HepG2 (cell line): ENCODE measurements around the gene TTLL4. TPM values are rescaled to one million over a fixed set of nuclear protein-coding genes. Genes with fewer than 3 reads are reported as not detected.

ENCODE experiments used
- ADNP ChIP-seq: sonication (generic); formaldehyde crosslinking; IDR thresholded peaks from 2 replicates; pipeline ENCODE4 v1.4.0; 2020; ENCODE audit warnings: missing genetic modification reagents
- EZH2 ChIP-seq: conservative IDR thresholded peaks from 2 replicates; pipeline ENCODE4 v1.6.1; 2012; ENCODE audit warnings: mild to moderate bottlenecking, low read depth, low read length, moderate library complexity
- FOXC1 ChIP-seq: sonication (generic); formaldehyde crosslinking; IDR thresholded peaks from 2 replicates; pipeline ENCODE4 v1.8.0; 2022; ENCODE audit warnings: mild to moderate bottlenecking, missing genetic modification reagents, borderline replicate concordance
- ISX ChIP-seq: sonication (generic); formaldehyde crosslinking; conservative IDR thresholded peaks from 2 replicates; pipeline ENCODE4 v1.5.0; 2020; ENCODE audit warnings: missing genetic modification reagents
- KDM2A ChIP-seq: sonication (generic); formaldehyde crosslinking; IDR thresholded peaks from 2 replicates; pipeline ENCODE4 v1.4.0; 2020; ENCODE audit warnings: low read depth, missing genetic modification reagents, borderline replicate concordance
- LCORL ChIP-seq, 2 experiments: fragments of 450-650 bp in 1 of 2; sonication (generic) in 1 of 2; formaldehyde crosslinking in 1 of 2; IDR thresholded peaks; 2 replicates each; pipeline versions ENCODE4 v1.5.0 to v1.6.1; 2017 to 2020; ENCODE audit warnings: antibody characterized with exemption in 1 of 2, missing genetic modification reagents in 1 of 2
- NFYC ChIP-seq: IDR thresholded peaks from 2 replicates; pipeline ENCODE4 v1.6.1; 2016; ENCODE audit warnings: missing genetic modification reagents, missing compliant biosample characterization
- POLR2A ChIP-seq, 2 experiments: IDR thresholded peaks; 2 replicates each; pipeline ENCODE4 v1.6.1; 2011; ENCODE audit warnings: low read depth in 2 of 2, low read length in 2 of 2, mild to moderate bottlenecking in 1 of 2, moderate library complexity in 1 of 2; ENCODE audit not compliant: insufficient read depth in 1 of 2
- SNAPC2 ChIP-seq: sonication (generic); formaldehyde crosslinking; IDR thresholded peaks from 2 replicates; pipeline ENCODE4 v1.8.1; 2022; ENCODE audit warnings: mild to moderate bottlenecking, missing genetic modification reagents
- SYNCRIP ChIP-seq: fragments of 200-400 bp; formaldehyde crosslinking; IDR thresholded peaks from 2 replicates; pipeline ENCODE4 v1.6.1; 2018; ENCODE audit warnings: mild to moderate bottlenecking, low read depth, low read length; ENCODE audit not compliant: insufficient read depth
- WIZ ChIP-seq: sonication (generic); formaldehyde crosslinking; IDR thresholded peaks from 2 replicates; pipeline ENCODE4 v1.5.1; 2020; ENCODE audit warnings: mild to moderate bottlenecking, missing genetic modification reagents
- ZBTB21 ChIP-seq: sonication (generic); formaldehyde crosslinking; IDR thresholded peaks from 2 replicates; pipeline ENCODE4 v1.4.0; 2020; ENCODE audit warnings: missing genetic modification reagents
- ZFX ChIP-seq: sonication (generic); formaldehyde crosslinking; IDR thresholded peaks from 2 replicates; pipeline ENCODE4 v1.4.0; 2020; ENCODE audit warnings: mild to moderate bottlenecking, low read depth, missing genetic modification reagents, moderate library complexity
- ZNF337 ChIP-seq: sonication (generic); formaldehyde crosslinking; IDR thresholded peaks from 2 replicates; pipeline ENCODE4 v1.5.1; 2020; ENCODE audit warnings: missing genetic modification reagents, low read depth, mild to moderate bottlenecking, borderline replicate concordance
- ZNF782 ChIP-seq: sonication (generic); formaldehyde crosslinking; IDR thresholded peaks from 2 replicates; pipeline ENCODE4 v1.4.0; 2020; ENCODE audit warnings: missing genetic modification reagents, mild to moderate bottlenecking, borderline replicate concordance
- polyA plus RNA-seq, 8 experiments: library from polyadenylated mRNA; depleted of rRNA in 3 of 8; stranded (reverse) in 7 of 8; unstranded in 1 of 8; fragments of >200 nt; fragmentation: Illumina TruSeq in 4 of 8; extraction: Trizol in 4 of 8; gene quantifications; 2 replicates each; pipeline versions ENCODE4 v1.2.1 to v1.2.3, GENCODE V29; 2011 to 2016; ENCODE audit warnings: low read depth in 4 of 8, missing spikeins in 1 of 8, mixed read lengths in 1 of 8; ENCODE audit not compliant: insufficient read depth in 1 of 8
- total RNA-seq, 5 experiments: library from RNA; depleted of rRNA; stranded (reverse); fragments of >200 nt; fragmentation: Illumina TruSeq; extraction: Trizol; gene quantifications; 2 replicates each; pipeline ENCODE4 v1.2.3, GENCODE V29; 2016; ENCODE audit warnings: low read depth in 1 of 5
- TF ChIP-seq, protein P1 (sequence below): sonication (generic); formaldehyde crosslinking; IDR thresholded peaks from 2 replicates; pipeline ENCODE4 v1.9.0; 2021; ENCODE audit warnings: mild to moderate bottlenecking, missing genetic modification reagents
- TF ChIP-seq, protein P2 (sequence below): sonication (generic); formaldehyde crosslinking; IDR thresholded peaks from 2 replicates; pipeline ENCODE4 v1.4.0; 2020; ENCODE audit warnings: mild to moderate bottlenecking, missing genetic modification reagents, borderline replicate concordance
- TF ChIP-seq, protein P3 (sequence below): sonication (generic); formaldehyde crosslinking; IDR thresholded peaks from 2 replicates; pipeline ENCODE4 v1.9.0; 2021; ENCODE audit warnings: missing genetic modification reagents, borderline replicate concordance

The TTLL4 gene
- total and polyA plus RNA-seq, 2 of the 13 experiments (the other 11 are each of a cell fraction or from before 2014, with no cell fraction given): 77.5 to 84.6 TPM

DNA sequence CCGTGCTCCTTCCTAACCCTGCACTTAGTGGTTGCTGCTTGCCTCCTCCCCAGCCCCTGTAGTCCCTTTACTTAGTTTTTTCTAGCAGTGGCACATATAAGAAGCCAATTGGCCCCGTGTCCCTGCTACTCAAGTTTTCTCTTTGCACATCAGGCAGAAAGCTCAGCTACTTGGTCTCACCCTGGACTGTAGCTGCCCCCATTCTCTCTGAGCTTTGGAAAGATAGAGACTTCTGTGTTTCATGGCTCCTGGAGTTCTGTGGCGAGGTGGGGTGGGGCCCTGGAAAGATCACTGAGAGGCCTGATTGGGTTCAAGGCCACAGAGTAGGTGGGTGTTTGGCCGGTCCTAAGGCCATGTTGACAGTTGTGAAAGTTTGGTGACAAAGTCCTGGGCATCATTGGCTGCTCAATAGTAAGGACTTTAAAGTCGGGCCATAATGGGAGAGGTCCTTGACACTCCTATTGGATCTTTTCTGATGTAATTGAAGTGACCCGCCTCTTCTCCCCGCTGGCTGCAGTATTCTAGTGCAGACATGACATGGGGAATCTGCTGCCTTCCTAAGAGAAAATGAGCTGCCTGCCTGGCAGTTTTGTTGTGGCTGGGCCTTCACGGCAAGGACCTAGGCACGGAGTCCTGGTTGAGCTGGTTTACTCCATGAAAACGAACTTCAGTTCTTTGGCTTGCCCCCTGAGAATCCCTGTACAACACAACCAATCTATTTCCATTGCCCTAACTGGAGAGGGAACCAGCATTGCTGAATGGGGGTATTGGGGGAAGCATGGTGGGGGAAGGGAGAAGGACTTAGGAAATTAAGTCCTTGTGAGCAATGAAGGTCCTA lies 45.2 kb downstream of the TTLL4 start (continued):
- peak; percentile 93 for TF ChIP-seq LCORL (IDR thresholded peaks at IDR 0.05)
- TF ChIP-seq LCORL (CRISPR knock-in tag; IDR thresholded peaks at IDR 0.05): peak; percentile 97
- peak; percentile 80 for TF ChIP-seq ZFX (CRISPR knock-in tag)
- TF ChIP-seq, protein P1, sequence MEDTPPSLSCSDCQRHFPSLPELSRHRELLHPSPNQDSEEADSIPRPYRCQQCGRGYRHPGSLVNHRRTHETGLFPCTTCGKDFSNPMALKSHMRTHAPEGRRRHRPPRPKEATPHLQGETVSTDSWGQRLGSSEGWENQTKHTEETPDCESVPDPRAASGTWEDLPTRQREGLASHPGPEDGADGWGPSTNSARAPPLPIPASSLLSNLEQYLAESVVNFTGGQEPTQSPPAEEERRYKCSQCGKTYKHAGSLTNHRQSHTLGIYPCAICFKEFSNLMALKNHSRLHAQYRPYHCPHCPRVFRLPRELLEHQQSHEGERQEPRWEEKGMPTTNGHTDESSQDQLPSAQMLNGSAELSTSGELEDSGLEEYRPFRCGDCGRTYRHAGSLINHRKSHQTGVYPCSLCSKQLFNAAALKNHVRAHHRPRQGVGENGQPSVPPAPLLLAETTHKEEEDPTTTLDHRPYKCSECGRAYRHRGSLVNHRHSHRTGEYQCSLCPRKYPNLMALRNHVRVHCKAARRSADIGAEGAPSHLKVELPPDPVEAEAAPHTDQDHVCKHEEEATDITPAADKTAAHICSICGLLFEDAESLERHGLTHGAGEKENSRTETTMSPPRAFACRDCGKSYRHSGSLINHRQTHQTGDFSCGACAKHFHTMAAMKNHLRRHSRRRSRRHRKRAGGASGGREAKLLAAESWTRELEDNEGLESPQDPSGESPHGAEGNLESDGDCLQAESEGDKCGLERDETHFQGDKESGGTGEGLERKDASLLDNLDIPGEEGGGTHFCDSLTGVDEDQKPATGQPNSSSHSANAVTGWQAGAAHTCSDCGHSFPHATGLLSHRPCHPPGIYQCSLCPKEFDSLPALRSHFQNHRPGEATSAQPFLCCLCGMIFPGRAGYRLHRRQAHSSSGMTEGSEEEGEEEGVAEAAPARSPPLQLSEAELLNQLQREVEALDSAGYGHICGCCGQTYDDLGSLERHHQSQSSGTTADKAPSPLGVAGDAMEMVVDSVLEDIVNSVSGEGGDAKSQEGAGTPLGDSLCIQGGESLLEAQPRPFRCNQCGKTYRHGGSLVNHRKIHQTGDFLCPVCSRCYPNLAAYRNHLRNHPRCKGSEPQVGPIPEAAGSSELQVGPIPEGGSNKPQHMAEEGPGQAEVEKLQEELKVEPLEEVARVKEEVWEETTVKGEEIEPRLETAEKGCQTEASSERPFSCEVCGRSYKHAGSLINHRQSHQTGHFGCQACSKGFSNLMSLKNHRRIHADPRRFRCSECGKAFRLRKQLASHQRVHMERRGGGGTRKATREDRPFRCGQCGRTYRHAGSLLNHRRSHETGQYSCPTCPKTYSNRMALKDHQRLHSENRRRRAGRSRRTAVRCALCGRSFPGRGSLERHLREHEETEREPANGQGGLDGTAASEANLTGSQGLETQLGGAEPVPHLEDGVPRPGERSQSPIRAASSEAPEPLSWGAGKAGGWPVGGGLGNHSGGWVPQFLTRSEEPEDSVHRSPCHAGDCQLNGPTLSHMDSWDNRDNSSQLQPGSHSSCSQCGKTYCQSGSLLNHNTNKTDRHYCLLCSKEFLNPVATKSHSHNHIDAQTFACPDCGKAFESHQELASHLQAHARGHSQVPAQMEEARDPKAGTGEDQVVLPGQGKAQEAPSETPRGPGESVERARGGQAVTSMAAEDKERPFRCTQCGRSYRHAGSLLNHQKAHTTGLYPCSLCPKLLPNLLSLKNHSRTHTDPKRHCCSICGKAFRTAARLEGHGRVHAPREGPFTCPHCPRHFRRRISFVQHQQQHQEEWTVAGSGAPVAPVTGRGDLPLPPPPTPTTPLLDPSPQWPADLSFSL (CRISPR knock-in tag): no peak
- TF ChIP-seq, protein P2, sequence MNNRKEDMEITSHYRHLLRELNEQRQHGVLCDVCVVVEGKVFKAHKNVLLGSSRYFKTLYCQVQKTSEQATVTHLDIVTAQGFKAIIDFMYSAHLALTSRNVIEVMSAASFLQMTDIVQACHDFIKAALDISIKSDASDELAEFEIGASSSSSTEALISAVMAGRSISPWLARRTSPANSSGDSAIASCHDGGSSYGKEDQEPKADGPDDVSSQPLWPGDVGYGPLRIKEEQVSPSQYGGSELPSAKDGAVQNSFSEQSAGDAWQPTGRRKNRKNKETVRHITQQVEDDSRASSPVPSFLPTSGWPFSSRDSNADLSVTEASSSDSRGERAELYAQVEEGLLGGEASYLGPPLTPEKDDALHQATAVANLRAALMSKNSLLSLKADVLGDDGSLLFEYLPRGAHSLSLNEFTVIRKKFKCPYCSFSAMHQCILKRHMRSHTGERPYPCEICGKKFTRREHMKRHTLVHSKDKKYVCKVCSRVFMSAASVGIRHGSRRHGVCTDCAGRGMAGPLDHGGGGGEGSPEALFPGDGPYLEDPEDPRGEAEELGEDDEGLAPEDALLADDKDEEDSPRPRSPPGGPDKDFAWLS: 0 out of 2 replicates have a peak, but pooled peaks have one; percentile 67
- TF ChIP-seq FOXC1 (CRISPR knock-in tag): no peak
- TF ChIP-seq ISX (CRISPR knock-in tag): 0 out of 2 replicates have a peak, but pooled peaks have one; percentile 35
- TF ChIP-seq SYNCRIP: no peak
- no peak for TF ChIP-seq EZH2
- TF ChIP-seq POLR2A (IDR thresholded peaks at IDR 0.05; ENCODE audit: insufficient read depth in 1 of 2, low read depth in 2 of 2, low read length in 2 of 2): peak; percentile 68 to 75
- TF ChIP-seq NFYC (CRISPR knock-in tag): peak; percentile 72
- TF ChIP-seq ADNP (CRISPR knock-in tag): peak; percentile 61; the same call in 1 of the 2 replicates
- no peak for TF ChIP-seq ZNF782 (CRISPR knock-in tag)
- TF ChIP-seq KDM2A: peak; percentile 77; the same call in 1 of the 2 replicates
- TF ChIP-seq, protein P3, sequence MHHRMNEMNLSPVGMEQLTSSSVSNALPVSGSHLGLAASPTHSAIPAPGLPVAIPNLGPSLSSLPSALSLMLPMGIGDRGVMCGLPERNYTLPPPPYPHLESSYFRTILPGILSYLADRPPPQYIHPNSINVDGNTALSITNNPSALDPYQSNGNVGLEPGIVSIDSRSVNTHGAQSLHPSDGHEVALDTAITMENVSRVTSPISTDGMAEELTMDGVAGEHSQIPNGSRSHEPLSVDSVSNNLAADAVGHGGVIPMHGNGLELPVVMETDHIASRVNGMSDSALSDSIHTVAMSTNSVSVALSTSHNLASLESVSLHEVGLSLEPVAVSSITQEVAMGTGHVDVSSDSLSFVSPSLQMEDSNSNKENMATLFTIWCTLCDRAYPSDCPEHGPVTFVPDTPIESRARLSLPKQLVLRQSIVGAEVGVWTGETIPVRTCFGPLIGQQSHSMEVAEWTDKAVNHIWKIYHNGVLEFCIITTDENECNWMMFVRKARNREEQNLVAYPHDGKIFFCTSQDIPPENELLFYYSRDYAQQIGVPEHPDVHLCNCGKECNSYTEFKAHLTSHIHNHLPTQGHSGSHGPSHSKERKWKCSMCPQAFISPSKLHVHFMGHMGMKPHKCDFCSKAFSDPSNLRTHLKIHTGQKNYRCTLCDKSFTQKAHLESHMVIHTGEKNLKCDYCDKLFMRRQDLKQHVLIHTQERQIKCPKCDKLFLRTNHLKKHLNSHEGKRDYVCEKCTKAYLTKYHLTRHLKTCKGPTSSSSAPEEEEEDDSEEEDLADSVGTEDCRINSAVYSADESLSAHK (CRISPR knock-in tag): 0 out of 2 replicates have a peak, but pooled peaks have one; percentile 21
- no peak for TF ChIP-seq WIZ
- TF ChIP-seq SNAPC2 (CRISPR knock-in tag): no peak
- no peak for TF ChIP-seq ZBTB21 (CRISPR knock-in tag)
- no peak; the same call in 1 of the 2 replicates for TF ChIP-seq ZNF337 (CRISPR knock-in tag)
